ENCODE measurements around the gene ITGAX.

GRCh38 chr16:31360251-31360650, 5.3 kb downstream of the ITGAX start:
- TF ChIP-seq TAF1 (IDR thresholded peaks at IDR 0.05; ENCODE audit: borderline replicate concordance, low read depth, low read length), result no peak
- no peak for TF ChIP-seq POLR2A (IDR thresholded peaks at IDR 0.05; ENCODE audit: low read depth, low read length)
- no peak for TF ChIP-seq POLR2AphosphoS5 (IDR thresholded peaks at IDR 0.05; ENCODE audit: low read depth, low read length)

Data from GM12892 (cell line).